Measurements from ENCODE around the gene FBXO8.
"Not testable (repeated sequence)": the region's sequence is repeated elsewhere in the genome, so short reads cannot be mapped to it uniquely, and the experiment has no call there.

The FBXO8 gene

GRCh38 chr4:174283507-174284471, at the start of gene FBXO8, which contains the start of gene CEP44:
Gene FBXO8 (minus strand): TSS chr4:174283667. CDS start chr4:174263092, 20,575 bp downstream.
Gene CEP44 (plus strand): TSS chr4:174283911. CDS start chr4:174299122, 15,211 bp downstream.
- DNase-seq: peak; percentile 75

GRCh38 chr4:174332741-174333493, 49.5 kb upstream of the FBXO8 start:
- peak; percentile 23 for DNase-seq

- DNase-seq: peak; percentile 77
Measured at GRCh38 chr4:174324725-174325124, 41.3 kb upstream of the FBXO8 start.

GRCh38 chr4:174324236-174324635, 40.8 kb upstream of the FBXO8 start:
- peak; percentile 32 for DNase-seq

- no peak for DNase-seq
Measured at GRCh38 chr4:174320494-174321199, 37.2 kb upstream of the FBXO8 start.

GRCh38 chr4:174318829-174319764, 35.6 kb upstream of the FBXO8 start:
- peak; percentile 13 for DNase-seq

GRCh38 chr4:174317531-174317930, 34.1 kb upstream of the FBXO8 start:
- no peak for DNase-seq

- DNase-seq: peak; percentile 2
Measured at GRCh38 chr4:174316954-174317353, 33.5 kb upstream of the FBXO8 start.

- DNase-seq: no peak
Measured at GRCh38 chr4:174316546-174316945, 33.1 kb upstream of the FBXO8 start.

GRCh38 chr4:174314770-174315169, 31.3 kb upstream of the FBXO8 start:
- DNase-seq: peak; percentile 80

- DNase-seq: no peak
Measured at GRCh38 chr4:174314274-174314673, 30.8 kb upstream of the FBXO8 start.

GRCh38 chr4:174312993-174313392, 29.5 kb upstream of the FBXO8 start:
- DNase-seq: no peak

GRCh38 chr4:174307694-174308093, 24.2 kb upstream of the FBXO8 start:
- DNase-seq: no peak

GRCh38 chr4:174305961-174306360, 22.5 kb upstream of the FBXO8 start:
- no peak for DNase-seq

- DNase-seq: no peak
Measured at GRCh38 chr4:174304664-174305063, 21.2 kb upstream of the FBXO8 start.

- DNase-seq: no peak
Measured at GRCh38 chr4:174303687-174304086, 20.2 kb upstream of the FBXO8 start.

- not testable (repeated sequence) for DNase-seq
Measured at GRCh38 chr4:174295142-174295541, 11.7 kb upstream of the FBXO8 start.

- not testable (repeated sequence) for DNase-seq
Measured at GRCh38 chr4:174294641-174295040, 11.2 kb upstream of the FBXO8 start.

GRCh38 chr4:174292473-174292872, 9.0 kb upstream of the FBXO8 start:
- no peak for DNase-seq

- DNase-seq: no peak
Measured at GRCh38 chr4:174286870-174287269, 3.4 kb upstream of the FBXO8 start.

- DNase-seq: no peak
Measured at GRCh38 chr4:174284487-174284886, 1.0 kb upstream of the FBXO8 start.

All from HCEC 1CT (cell line).